HepG2 (cell line): ENCODE data around the gene BAG5. TPM values are rescaled to one million over a fixed set of nuclear protein-coding genes. Genes with fewer than 3 reads are reported as not detected.

Source experiments
- AGO1 ChIP-seq: fragments of 200-400 bp; formaldehyde crosslinking; IDR thresholded peaks from 2 replicates; pipeline ENCODE4 v1.6.1; 2017; ENCODE audit warnings: mild to moderate bottlenecking, low read depth, low read length, moderate library complexity; ENCODE audit not compliant: poor library complexity, severe bottlenecking
- AHR ChIP-seq: IDR thresholded peaks from 2 replicates; pipeline ENCODE4 v1.6.1; 2018; ENCODE audit warnings: missing genetic modification reagents, missing compliant biosample characterization
- BORCS8-MEF2B ChIP-seq: sonication (generic); formaldehyde crosslinking; IDR thresholded peaks from 2 replicates; pipeline ENCODE4 v1.8.0; 2022; ENCODE audit warnings: mild to moderate bottlenecking, missing genetic modification reagents
- CAMTA2 ChIP-seq: sonication (generic); formaldehyde crosslinking; IDR thresholded peaks from 2 replicates; pipeline ENCODE4 v1.4.0; 2020; ENCODE audit warnings: mild to moderate bottlenecking, missing genetic modification reagents, borderline replicate concordance
- CENPX ChIP-seq: sonication (generic); formaldehyde crosslinking; IDR thresholded peaks from 2 replicates; pipeline ENCODE4 v1.9.0; 2021; ENCODE audit warnings: mild to moderate bottlenecking, missing genetic modification reagents, moderate library complexity
- HHEX ChIP-seq: IDR thresholded peaks from 2 replicates; pipeline ENCODE4 v1.6.1; 2016; ENCODE audit warnings: control low read depth
- KDM5B ChIP-seq: sonication (generic); formaldehyde crosslinking; IDR thresholded peaks from 2 replicates; pipeline ENCODE4 v1.4.0; 2020; ENCODE audit warnings: missing genetic modification reagents, mild to moderate bottlenecking, borderline replicate concordance
- MAFK ChIP-seq, 2 experiments: IDR thresholded peaks in 1 of 2; conservative IDR thresholded peaks in 1 of 2; 2 replicates each; pipeline ENCODE4 v1.6.1; 2011; ENCODE audit warnings: improper control_type of control experiment in 2 of 2, low read length in 2 of 2
- MXD4 ChIP-seq: IDR thresholded peaks from 2 replicates; pipeline ENCODE4 v1.6.1; 2016; ENCODE audit warnings: mild to moderate bottlenecking, missing biosample characterization, missing genetic modification reagents
- MXI1 ChIP-seq: IDR thresholded peaks from 3 replicates; pipeline ENCODE4 v1.6.1; 2012; ENCODE audit warnings: low read depth, low read length, inconsistent platforms, borderline replicate concordance
- PATZ1 ChIP-seq: sonication (generic); formaldehyde crosslinking; IDR thresholded peaks from 2 replicates; pipeline ENCODE4 v1.4.0; 2020; ENCODE audit warnings: missing genetic modification reagents
- POLR2AphosphoS5 ChIP-seq: IDR thresholded peaks from 2 replicates; pipeline ENCODE4 v1.6.1; 2012; ENCODE audit warnings: low read depth, low read length
- POLR2G ChIP-seq: fragments of 200-400 bp; formaldehyde crosslinking; IDR thresholded peaks from 2 replicates; pipeline ENCODE4 v1.6.1; 2018; ENCODE audit warnings: mild to moderate bottlenecking, low read depth, low read length, moderate library complexity
- SALL2 ChIP-seq: sonication (generic); formaldehyde crosslinking; IDR thresholded peaks from 2 replicates; pipeline ENCODE4 v1.8.1; 2023; ENCODE audit warnings: mild to moderate bottlenecking, missing genetic modification reagents, inconsistent platforms
- SP4 ChIP-seq: sonication (generic); formaldehyde crosslinking; IDR thresholded peaks from 2 replicates; pipeline ENCODE4 v1.8.1; 2023; ENCODE audit warnings: mild to moderate bottlenecking, missing genetic modification reagents
- XRCC5 ChIP-seq: fragments of 200-400 bp; formaldehyde crosslinking; optimal IDR thresholded peaks from 2 replicates; pipeline ENCODE3; 2017; ENCODE audit warnings: mild to moderate bottlenecking, low read length
- ZBTB34 ChIP-seq: sonication (generic); formaldehyde crosslinking; IDR thresholded peaks from 2 replicates; pipeline ENCODE4 v1.8.0; 2022; ENCODE audit warnings: mild to moderate bottlenecking, missing genetic modification reagents
- ZBTB7B ChIP-seq: sonication (generic); formaldehyde crosslinking; IDR thresholded peaks from 2 replicates; pipeline ENCODE4 v1.4.0; 2020; ENCODE audit warnings: missing genetic modification reagents
- ZMAT3 ChIP-seq: sonication (generic); formaldehyde crosslinking; conservative IDR thresholded peaks from 2 replicates; pipeline ENCODE4 v1.7.0; 2021; ENCODE audit warnings: missing genetic modification reagents
- ZNF235 ChIP-seq: sonication (generic); formaldehyde crosslinking; IDR thresholded peaks from 2 replicates; pipeline ENCODE4 v1.8.1; 2023; ENCODE audit warnings: mild to moderate bottlenecking, missing genetic modification reagents, borderline replicate concordance
- ZNF710 ChIP-seq: sonication (generic); formaldehyde crosslinking; IDR thresholded peaks from 2 replicates; pipeline ENCODE4 v1.5.0; 2020; ENCODE audit warnings: mild to moderate bottlenecking, missing genetic modification reagents, borderline replicate concordance
- ZNF772 ChIP-seq: sonication (generic); formaldehyde crosslinking; IDR thresholded peaks from 2 replicates; pipeline ENCODE4 v1.5.0; 2020; ENCODE audit warnings: mild to moderate bottlenecking, missing genetic modification reagents
- ZSCAN21 ChIP-seq: sonication (generic); formaldehyde crosslinking; IDR thresholded peaks from 2 replicates; pipeline ENCODE4 v1.8.0; 2022; ENCODE audit warnings: mild to moderate bottlenecking, missing genetic modification reagents, moderate library complexity, borderline replicate concordance
- polyA plus RNA-seq, 8 experiments: library from polyadenylated mRNA; depleted of rRNA in 3 of 8; stranded (reverse) in 7 of 8; unstranded in 1 of 8; fragments of >200 nt; fragmentation: Illumina TruSeq in 4 of 8; extraction: Trizol in 4 of 8; gene quantifications; 2 replicates each; pipeline versions ENCODE4 v1.2.1 to v1.2.3, GENCODE V29; 2011 to 2016; ENCODE audit warnings: low read depth in 4 of 8, missing spikeins in 1 of 8, mixed read lengths in 1 of 8; ENCODE audit not compliant: insufficient read depth in 1 of 8
- total RNA-seq, 5 experiments: library from RNA; depleted of rRNA; stranded (reverse); fragments of >200 nt; fragmentation: Illumina TruSeq; extraction: Trizol; gene quantifications; 2 replicates each; pipeline ENCODE4 v1.2.3, GENCODE V29; 2016; ENCODE audit warnings: low read depth in 1 of 5
- TF ChIP-seq, protein P1 (sequence below): sonication (generic); formaldehyde crosslinking; IDR thresholded peaks from 2 replicates; pipeline ENCODE4 v1.4.0; 2020; ENCODE audit warnings: missing genetic modification reagents

Gene BAG5
- total and polyA plus RNA-seq, 2 of the 13 experiments (the other 11 are each of a cell fraction or from before 2014, with no cell fraction given), result 3.5 to 21.0 TPM

GRCh38 chr14:103518422-103519042 lies 43.9 kb downstream of the BAG5 start (continued):
- TF ChIP-seq ZNF710, result 0 out of 2 replicates have a peak, but pooled peaks have one; percentile 35
- TF ChIP-seq ZBTB34 (CRISPR knock-in tag), result 0 out of 2 replicates have a peak, but pooled peaks have one; percentile 70
- TF ChIP-seq, protein P1, sequence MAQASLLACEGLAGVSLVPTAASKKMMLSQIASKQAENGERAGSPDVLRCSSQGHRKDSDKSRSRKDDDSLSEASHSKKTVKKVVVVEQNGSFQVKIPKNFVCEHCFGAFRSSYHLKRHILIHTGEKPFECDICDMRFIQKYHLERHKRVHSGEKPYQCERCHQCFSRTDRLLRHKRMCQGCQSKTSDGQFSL (CRISPR knock-in tag), result peak; percentile 79
- 0 out of 2 replicates have a peak, but pooled peaks have one; percentile 47 for TF ChIP-seq ZSCAN21 (CRISPR knock-in tag)
- TF ChIP-seq CENPX (CRISPR knock-in tag), result no peak
- peak; percentile 13; the same call in 1 of the 2 replicates for TF ChIP-seq POLR2AphosphoS5
- 0 out of 2 replicates have a peak, but pooled peaks have one; percentile 60 for TF ChIP-seq CAMTA2
- peak; percentile 87 for TF ChIP-seq XRCC5
- TF ChIP-seq ZBTB7B (CRISPR knock-in tag), result peak; percentile 72
- peak; percentile 49; the same call in 1 of the 2 replicates for TF ChIP-seq POLR2G
- peak; percentile 42; the same call in 1 of the 2 replicates for TF ChIP-seq ZMAT3
- TF ChIP-seq ZNF235 (CRISPR knock-in tag), result peak; percentile 71
- peak; percentile 87 for TF ChIP-seq AGO1
- no peak for TF ChIP-seq MAFK (conservative IDR thresholded peaks at IDR 0.05 in 1 of 2, IDR thresholded peaks at IDR 0.05 in 1 of 2; ENCODE audit: low read length in 2 of 2)
- TF ChIP-seq SP4 (CRISPR knock-in tag), result peak; percentile 46; the same call in 1 of the 2 replicates
- TF ChIP-seq MXD4 (CRISPR knock-in tag), result no peak
- TF ChIP-seq SALL2 (CRISPR knock-in tag), result 0 out of 2 replicates have a peak, but pooled peaks have one; percentile 22
- peak; percentile 25; the same call in 1 of the 2 replicates for TF ChIP-seq ZNF772 (CRISPR knock-in tag)
- peak; percentile 25; the same call in 1 of the 3 replicates for TF ChIP-seq MXI1
- TF ChIP-seq KDM5B (CRISPR knock-in tag), result 0 out of 2 replicates have a peak, but pooled peaks have one; percentile 40
- no peak for TF ChIP-seq AHR (CRISPR knock-in tag)
- no peak for TF ChIP-seq HHEX (CRISPR knock-in tag)
- peak; percentile 97 for TF ChIP-seq PATZ1 (CRISPR knock-in tag)
- peak; percentile 48; the same call in 1 of the 2 replicates for TF ChIP-seq BORCS8-MEF2B
